H1 (cell line): ENCODE results near the gene RAPGEF6. TPM values are rescaled to one million over a fixed set of nuclear protein-coding genes. Genes with fewer than 3 reads are reported as not detected.

Experiments used
- ATF2 ChIP-seq: IDR thresholded peaks from 2 replicates; pipeline ENCODE4 v1.6.1; 2012; ENCODE audit warnings: low read length, inconsistent platforms
- CHD2 ChIP-seq: IDR thresholded peaks from 2 replicates; pipeline ENCODE4 v1.6.1; 2012; ENCODE audit warnings: low read length, improper control_type of control experiment
- CTBP2 ChIP-seq: IDR thresholded peaks from 2 replicates; pipeline ENCODE4 v1.7.0; 2011; ENCODE audit warnings: borderline replicate concordance, mild to moderate bottlenecking, moderate library complexity, mixed read lengths, low read length; ENCODE audit not compliant: insufficient read depth, insufficient read length
- JUN ChIP-seq: IDR thresholded peaks from 2 replicates; pipeline ENCODE4 v1.6.1; 2011; ENCODE audit warnings: low read depth, mild to moderate bottlenecking, improper control_type of control experiment, low read length
- JUND ChIP-seq: IDR thresholded peaks from 2 replicates; pipeline ENCODE4 v1.6.1; 2011; ENCODE audit warnings: mild to moderate bottlenecking, improper control_type of control experiment, low read length
- KDM5A ChIP-seq: fragments of 200-600 bp; IDR thresholded peaks from 2 replicates; pipeline ENCODE4 v1.7.1; 2012; ENCODE audit warnings: mild to moderate bottlenecking, low read length, inconsistent platforms, mixed read lengths
- MAFK ChIP-seq: IDR thresholded peaks from 2 replicates; pipeline ENCODE4 v1.6.1; 2012; ENCODE audit warnings: low read depth, mild to moderate bottlenecking, improper control_type of control experiment, low read length
- SP1 ChIP-seq: IDR thresholded peaks from 2 replicates; pipeline ENCODE4 v1.6.1; 2011; ENCODE audit warnings: low read depth, low read length
- SP2 ChIP-seq: IDR thresholded peaks from 2 replicates; pipeline ENCODE4 v1.6.1; 2012; ENCODE audit warnings: mild to moderate bottlenecking, low read length, inconsistent platforms
- polyA plus RNA-seq, 7 experiments: library from polyadenylated mRNA; depleted of rRNA in 3 of 7; stranded (reverse) in 5 of 7; unstranded in 2 of 7; fragments of >200 nt in 5 of 7; fragments of 200-250 nt in 2 of 7; gene quantifications; 1 replicate in 5 of 7; 2 replicates in 1 of 7; 4 replicates in 1 of 7; pipeline versions ENCODE4 v1.2.1 to v1.2.3, GENCODE V29; 2011 to 2013; ENCODE audit warnings: missing spikeins in 2 of 7, mixed read lengths in 2 of 7
- total RNA-seq: library from RNA; stranded (reverse); fragmentation: NEBNext Ultra II Directional; extraction: Animal tissue kit (Norgen Biotek cat#: 25700); gene quantifications from 2 replicates; pipeline ENCODE4 v1.2.1, GENCODE V29; 2021

The RAPGEF6 gene
- total and polyA plus RNA-seq, 2 of the 8 experiments (the other 6 are each of a cell fraction or from before 2014, with no cell fraction given): 4.8 to 20.0 TPM

GRCh38 chr5:131382407-131383395, 252.3 kb downstream of the RAPGEF6 start (continued):
- TF ChIP-seq ATF2: no peak
- TF ChIP-seq JUND: no peak
- no peak for TF ChIP-seq SP2
- no peak for TF ChIP-seq JUN
- no peak for TF ChIP-seq KDM5A
- no peak for TF ChIP-seq SP1
- no peak for TF ChIP-seq CHD2
- TF ChIP-seq MAFK: no peak
- TF ChIP-seq CTBP2: no peak
